Right lobe of liver (tissue), 6 donors: ENCODE results near the gene CCND2. TPM values are rescaled to one million over a fixed set of nuclear protein-coding genes. Genes with fewer than 3 reads are reported as not detected.

ENCODE experiments used
- ATAC-seq, 4 donors: fragments of 200-7000 bp; cut with Tn5 transposase; one replicate each; pipeline ENCODE4 v1.9.1; 2020; ENCODE audit warnings: mild to moderate bottlenecking in 4 of 4, moderate library complexity in 4 of 4
- DNase-seq, 3 donors: peaks; one replicate each; pipeline ENCODE4 v3.0.0-alpha.2; 2020
- H3K27ac ChIP-seq, 3 donors: fragments of 200-600 bp; one replicate each; pipeline ENCODE4 v1.8.0; 2022
- H3K27me3 ChIP-seq, 2 donors: fragments of 200-600 bp; one replicate each; pipeline ENCODE4 v1.8.0; 2022
- H3K36me3 ChIP-seq, 4 donors: fragments of 200-600 bp; sonication (generic) in 1 of 4; one replicate each; pipeline versions ENCODE4 v1.5.1 to v1.8.0; 2017 to 2022; ENCODE audit warnings: control low read depth in 1 of 4
- H3K4me1 ChIP-seq, 4 donors: fragments of 200-600 bp; sonication (generic) in 1 of 4; one replicate each; pipeline versions ENCODE4 v1.5.1 to v1.8.0; 2017 to 2022; ENCODE audit warnings: control low read depth in 1 of 4
- H3K4me3 ChIP-seq, 3 donors: fragments of 200-600 bp; one replicate each; pipeline ENCODE4 v1.8.0; 2022
- H3K9me3 ChIP-seq, 4 donors: fragments of 200-600 bp; sonication (generic) in 1 of 4; one replicate each; pipeline versions ENCODE4 v1.5.1 to v1.8.0; 2017 to 2022; ENCODE audit warnings: control low read depth in 1 of 4
- CTCF ChIP-seq, 4 donors: fragments of 200-600 bp in 3 of 4; fragments of 450-650 bp in 1 of 4; IDR thresholded peaks; one replicate each; pipeline versions ENCODE4 v1.5.1 to v1.8.0; 2016 to 2022; ENCODE audit warnings: antibody characterized with exemption in 4 of 4, mild to moderate bottlenecking in 2 of 4
- POLR2A ChIP-seq: fragments of 450-650 bp; IDR thresholded peaks from one replicate; pipeline ENCODE4 v1.6.1; 2017; ENCODE audit warnings: antibody characterized with exemption, mild to moderate bottlenecking
- WGBS: methylation state at CpG from one replicate; pipeline ENCODE4 v1.1.6; 2018; ENCODE audit warnings: low coverage, low lambda C conversion rate; ENCODE audit not compliant: insufficient coverage; ENCODE audit errors: missing lambda C conversion rate; 5-methylcytosine and 5-hydroxymethylcytosine counted together
- intact Hi-C, 2 donors: fragments of 100-400 bp; cut with DNase I; formaldehyde crosslinking; loops; one replicate each; pipeline versions ENCODE4 v1.11.2 to v1.14.1; 2022
- long read RNA-seq: library from polyadenylated mRNA; unstranded; transcript quantifications from one replicate; pipeline ENCODE4 v2.0.0, GENCODE V29; 2019
- total RNA-seq, 6 experiments: library from RNA; depleted of rRNA in 2 of 6; stranded (reverse); fragments of >200 nt in 2 of 6; fragmentation: NEBNext Ultra II Directional in 3 of 6; extraction: Animal tissue kit (Norgen Biotek cat#: 25700) in 3 of 6; gene quantifications; one replicate each; pipeline versions ENCODE4 v1.1.0 to v1.2.4, GENCODE V29; 2016 to 2023
- donor health status: DM: no; HTN: yes; CAD: no.
- donor health status: DM: no; HTN: no; CAD: no.
- donor health status: DM: no; HTN: no; CAD: no.
- donor health status: DM: no; HTN: yes; CAD: no.
- donor health status: DM: no; HTN: yes; CAD: no.

CCND2 gene
- total RNA-seq: 1 to 10 TPM; 1.1 to 6.2 (median 1.5) TPM
- long read RNA-seq: 0 reads

- Histone ChIP-seq H3K36me3 (no peaks in the 10 kb centered on the region), H3K4me1 (peaks cover 0 to 40% (median 0%) of the 10 kb centered on the region in 4 donors), H3K27me3 (peaks cover 0 to 41% of the 10 kb centered on the region in 2 donors), H3K9me3 (no peaks in the 10 kb centered on the region), H3K27ac (peak within 1 kb of the TSS in 2 of 3 donors; percentile 43 to 65), H3K4me3 (peak within 1 kb of the TSS; percentile 32 to 48 (median 40))
- ATAC-seq: peak; percentile 45 to 59 (median 47)
- intact Hi-C loops: loop anchor here in 1 of 2 donors (10.0 kb wide), 3 partner anchors 159 to 979 kb away; no protein-coding TSS in a partner anchor
- TF ChIP-seq CTCF (IDR thresholded peaks at IDR 0.05) (no peak), POLR2A (peak; percentile 43)
- 4% methylated on average over 23 of the region's 52 CpGs for WGBS
- peak in 2 of 3 donors; percentile 73 to 80 for DNase-seq
Observed at GRCh38 chr12:4273652-4274395, at the start of gene CCND2. Gene CCND2 (plus strand): TSS chr12:4273762. CDS start chr12:4274041, 279 bp downstream.

- Histone ChIP-seq H3K27ac (no peak overlapping the region), H3K9me3 (peaks cover 0 to 3% (median 0%) of the 10 kb centered on the region in 4 donors), H3K27me3 (no peaks in the 10 kb centered on the region), H3K36me3 (no peaks in the 10 kb centered on the region), H3K4me1 (no peaks in the 10 kb centered on the region), H3K4me3 (no peak overlapping the region)
- DNase-seq (no peak), ATAC-seq (peak in 1 of 4 donors; percentile 14)
- intact Hi-C loops: no loop called here
- TF ChIP-seq CTCF (IDR thresholded peaks at IDR 0.05): no peak
- TF ChIP-seq POLR2A: no peak
- 37% methylated on average over 12 of the region's 15 CpGs for WGBS
Observed at GRCh38 chr12:4224206-4224889, 49.2 kb upstream of the CCND2 start.

- Histone ChIP-seq H3K27me3 (no peaks in the 10 kb centered on the region), H3K27ac (no peak overlapping the region), H3K36me3 (no peaks in the 10 kb centered on the region), H3K4me3 (no peak overlapping the region), H3K4me1 (no peaks in the 10 kb centered on the region), H3K9me3 (peaks cover 0 to 3% (median 0%) of the 10 kb centered on the region in 4 donors)
- ATAC-seq (no peak), DNase-seq (no peak)
- TF ChIP-seq POLR2A (no peak), CTCF (IDR thresholded peaks at IDR 0.05) (no peak)
- WGBS: 53% methylated on average over 3 of the region's 3 CpGs
- intact Hi-C loops: no loop called here
Observed at GRCh38 chr12:4225571-4225970, 48.0 kb upstream of the CCND2 start.

GRCh38 chr12:4227046-4227445 is 46.5 kb upstream of the CCND2 start:
- TF ChIP-seq CTCF (IDR thresholded peaks at IDR 0.05) (no peak), POLR2A (no peak)
- H3K27me3 ChIP-seq: no peaks in the 10 kb centered on the region
- no peaks in the 10 kb centered on the region for H3K36me3 ChIP-seq
- intact Hi-C loops: no loop called here
- H3K27ac ChIP-seq: no peak overlapping the region
- ATAC-seq (no peak), DNase-seq (no peak)
- no peak overlapping the region for H3K4me3 ChIP-seq
- no peaks in the 10 kb centered on the region for H3K4me1 ChIP-seq
- 57% methylated on average over 3 of the region's 5 CpGs for WGBS
- peaks cover 0 to 3% (median 0%) of the 10 kb centered on the region in 4 donors for H3K9me3 ChIP-seq
